ENCODE data around the gene ASB10. TPM values are rescaled to one million over a fixed set of nuclear protein-coding genes. Genes with fewer than 3 reads are reported as not detected.

The ASB10 gene
- total RNA-seq (2012; rRNA removed) (not detected in 2 replicates), polyA plus RNA-seq (2012; rRNA removed) (not detected in 2 replicates), Bru-seq, nascent RNA (not detected), BruChase-seq, experiment 1, labeled RNA remaining after a 6-hour chase (not detected), BruChase-seq, experiment 2, labeled RNA remaining after a 2-hour chase (not detected)
- polyA plus RNA-seq (2012; cell fraction: cytosol; rRNA removed): not detected in 2 replicates
- not detected in 2 replicates for polyA plus RNA-seq (2012; cell fraction: nucleus; rRNA removed; ENCODE audit: low replicate concordance)
- long read RNA-seq: 0 reads

- BruUV-seq (replicated peaks): no TSS peak
- no peaks in the 10 kb centered on the region for H3K36me3 ChIP-seq (ENCODE audit: control insufficient read depth, insufficient read depth, low read length)
- no peak within 1 kb of the TSS for H2AFZ ChIP-seq (replicated peaks; ENCODE audit: low read length, poor library complexity)
- H3K4me2 ChIP-seq (ENCODE audit: low read depth, low read length): no peak within 1 kb of the TSS
- H3K9me1 ChIP-seq (ENCODE audit: insufficient read depth, low read length): no peaks in the 10 kb centered on the region
- no peak within 1 kb of the TSS for H3K27ac ChIP-seq (ENCODE audit: insufficient read depth, low read length)
- POLR2A ChIA-PET (ENCODE audit: unreplicated experiment): no interaction called here
- dilution Hi-C loops (cut with HindIII; ENCODE audit: low sequenced_read_pairs, unreplicated experiment) (no loop called here), intact Hi-C loops (cut with micrococcal nuclease) (no loop called here), in situ Hi-C loops (cut with MboI; ENCODE audit: low sequenced_read_pairs) (no loop called here)
- no peak within 1 kb of the TSS for H3K4me3 ChIP-seq (ENCODE audit: insufficient read depth, low read depth, low read length)
- no peak within 1 kb of the TSS for H2BK15ac ChIP-seq (ENCODE audit: low read depth, low read length)
- H4K91ac ChIP-seq (ENCODE audit: insufficient read depth, low read depth, low read length): no peak within 1 kb of the TSS
- no peak within 1 kb of the TSS for H3K14ac ChIP-seq (replicated peaks; ENCODE audit: low read depth, low read length)
- no peak within 1 kb of the TSS for H2BK120ac ChIP-seq (ENCODE audit: low read depth, low read length)
- no peaks in the 10 kb centered on the region for H4K20me1 ChIP-seq (ENCODE audit: insufficient read depth, low read length)
- H3K9ac ChIP-seq (ENCODE audit: low read depth, low read length): no peak within 1 kb of the TSS
- no peak within 1 kb of the TSS for H3K23ac ChIP-seq (ENCODE audit: low read depth, low read length)
- no peak within 1 kb of the TSS for H2BK20ac ChIP-seq (ENCODE audit: low read depth, low read length)
- peaks cover 71% of the 10 kb centered on the region for H3K27me3 ChIP-seq (ENCODE audit: control insufficient read depth, insufficient read depth, low read length)
- no peaks in the 10 kb centered on the region for H3K9me3 ChIP-seq (ENCODE audit: control insufficient read depth, insufficient read depth, low read length)
- no peak within 1 kb of the TSS for H3K4ac ChIP-seq (ENCODE audit: low read depth, low read length)
- no peak within 1 kb of the TSS for H3K56ac ChIP-seq (ENCODE audit: extremely low read depth, insufficient read depth, low read length)
- H4K5ac ChIP-seq (ENCODE audit: low read depth, low read length): no peak within 1 kb of the TSS
- H2BK5ac ChIP-seq (ENCODE audit: low read depth, low read length, poor library complexity, severe bottlenecking): no peak within 1 kb of the TSS
- ATAC-seq (ENCODE audit: low read depth) (no peak), DNase-seq (no peak)
- no peak within 1 kb of the TSS for H2AK5ac ChIP-seq (ENCODE audit: low read depth, low read length)
- H3K79me1 ChIP-seq (ENCODE audit: low read depth in 1 of 2, low read length in 2 of 2): no peaks in the 10 kb centered on the region
- no peak within 1 kb of the TSS for H3K18ac ChIP-seq (ENCODE audit: low read depth, low read length)
- CTCF ChIA-PET: interaction anchor here (0.5 kb wide), 1 partner anchor 34 kb away, joined by 3 read pairs; no protein-coding TSS in a partner anchor
- no peaks in the 10 kb centered on the region for H3K4me1 ChIP-seq (ENCODE audit: control insufficient read depth, insufficient read depth, low read length)
- 55% methylated on average over 8 of the region's 22 CpGs; no CpG with 5 or more reads in 1 of the 2 experiments for WGBS, 2 experiments (ENCODE audit: extremely low coverage in 2 of 2, insufficient read length in 1 of 2)
- H2AK9ac ChIP-seq (replicated peaks; ENCODE audit: low read depth, low read length, poor library complexity): no peak within 1 kb of the TSS
- no peak within 1 kb of the TSS for H4K8ac ChIP-seq (ENCODE audit: low read depth in 2 of 2, low read length in 2 of 2)
- TF ChIP-seq BHLHE40 (IDR thresholded peaks at IDR 0.05; ENCODE audit: low read depth, low read length) (no peak), SMC3 (IDR thresholded peaks at IDR 0.05; ENCODE audit: low read depth, low read length) (no peak), MAFK (IDR thresholded peaks at IDR 0.05; ENCODE audit: low read depth, low read length) (no peak), POLR2A (IDR thresholded peaks at IDR 0.05; ENCODE audit: low read depth, low read length) (no peak), NFE2L2 (IDR thresholded peaks at IDR 0.05; ENCODE audit: low read depth, low read length) (no peak), FOS (IDR thresholded peaks at IDR 0.05; ENCODE audit: low read depth, low read length) (no peak), CTCF (conservative IDR thresholded peaks at IDR 0.05; ENCODE audit: low read depth, low read length) (no peak), RAD21 (IDR thresholded peaks at IDR 0.05; ENCODE audit: low read length) (no peak), USF2 (IDR thresholded peaks at IDR 0.05; ENCODE audit: low read depth, low read length) (no peak), RFX5 (IDR thresholded peaks at IDR 0.05; ENCODE audit: low read depth, low read length) (no peak), CHD1 (IDR thresholded peaks at IDR 0.05; ENCODE audit: low read depth, low read length) (no peak), ELK1 (IDR thresholded peaks at IDR 0.05; ENCODE audit: borderline replicate concordance, low read depth, low read length) (no peak), MXI1 (IDR thresholded peaks at IDR 0.05; ENCODE audit: borderline replicate concordance, low read depth, low read length) (no peak), CEBPB (IDR thresholded peaks at IDR 0.05; ENCODE audit: low read depth, low read length) (no peak)
Measured at GRCh38 chr7:151186640-151187408, at the start of gene ASB10. ASB10 (minus strand) TSS chr7:151187250; CDS start chr7:151187130, 120 bp downstream.

Measured in IMR-90 (cell line).